ENCODE measurements around the gene GLYATL2.

DNA sequence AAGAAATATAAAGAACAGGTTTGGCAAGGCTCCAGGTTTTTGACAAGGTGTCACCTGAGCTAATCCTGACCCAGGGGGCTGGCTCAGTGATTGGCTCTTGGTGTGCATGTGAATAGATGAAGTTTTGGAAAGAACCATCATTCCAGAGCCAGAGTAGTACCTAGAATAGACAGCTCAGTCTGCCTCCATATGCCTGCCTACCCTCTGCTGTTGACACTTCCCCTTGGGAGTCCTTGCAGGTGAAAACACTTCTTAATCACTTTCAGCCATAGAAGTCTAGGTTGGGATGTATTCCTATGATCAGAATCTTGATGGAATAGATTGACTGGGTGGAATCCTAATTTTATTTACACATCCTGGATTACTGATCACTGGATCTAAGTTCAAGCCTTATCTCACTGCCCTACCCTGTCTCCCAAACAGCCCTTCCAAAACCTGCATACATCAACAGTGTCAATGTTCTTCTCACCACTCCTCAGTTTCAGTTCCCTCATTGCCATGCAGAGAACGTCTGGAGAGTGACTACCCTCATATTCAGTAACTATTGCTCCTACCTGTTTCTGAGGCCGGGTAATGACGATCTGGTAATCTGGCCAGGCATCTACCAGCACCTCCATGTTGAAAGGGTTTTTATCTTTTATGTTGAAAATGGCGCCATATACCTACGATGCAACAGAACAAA, 6.7 kb downstream of the GLYATL2 start:
- TF ChIP-seq CTCF (IDR thresholded peaks at IDR 0.05; ENCODE audit: low read depth, low read length) (no peak), EZH2phosphoT487 (IDR thresholded peaks at IDR 0.05; ENCODE audit: low read depth) (no peak)
